Measurements from ENCODE around the gene COL19A1. TPM values are rescaled to one million over a fixed set of nuclear protein-coding genes. Genes with fewer than 3 reads are reported as not detected.

The COL19A1 gene
- total RNA-seq, 2 donors from 2014 or later: 1.5 TPM; not detected in 1

DNA sequence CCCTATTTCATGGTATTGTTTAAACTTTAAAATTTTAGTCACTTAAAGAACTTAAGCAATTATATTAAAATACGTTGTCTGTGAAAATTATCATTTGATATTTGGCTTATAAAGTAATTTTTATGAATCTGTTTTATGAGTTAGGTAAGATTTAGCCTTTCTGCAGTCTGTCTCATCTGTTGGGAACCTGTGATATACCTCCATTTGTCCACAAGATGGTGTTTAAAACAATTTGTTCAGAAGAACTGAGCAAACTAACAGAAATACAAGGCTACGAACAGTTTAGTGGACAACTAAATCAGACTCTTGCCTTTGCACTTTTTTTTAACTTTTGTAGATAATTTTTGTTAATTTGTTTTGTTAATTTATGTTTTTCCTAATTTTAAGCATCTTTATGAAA is 344.1 kb downstream of the COL19A1 start:
- Mint-ChIP-seq H3K4me3 (no peak overlapping the region), H3K27ac (no peak overlapping the region), H3K27me3 (peaks cover 19% of the 10 kb centered on the region), H3K4me1 (no peaks in the 10 kb centered on the region), H3K36me3 (ENCODE audit: low read depth) (no peaks in the 10 kb centered on the region)
- H3K9me3 ChIP-seq (ENCODE audit: control insufficient read depth, low read length, poor library complexity, severe bottlenecking): no peaks in the 10 kb centered on the region
- DNase-seq (no peak), ATAC-seq (no peak)

DNA sequence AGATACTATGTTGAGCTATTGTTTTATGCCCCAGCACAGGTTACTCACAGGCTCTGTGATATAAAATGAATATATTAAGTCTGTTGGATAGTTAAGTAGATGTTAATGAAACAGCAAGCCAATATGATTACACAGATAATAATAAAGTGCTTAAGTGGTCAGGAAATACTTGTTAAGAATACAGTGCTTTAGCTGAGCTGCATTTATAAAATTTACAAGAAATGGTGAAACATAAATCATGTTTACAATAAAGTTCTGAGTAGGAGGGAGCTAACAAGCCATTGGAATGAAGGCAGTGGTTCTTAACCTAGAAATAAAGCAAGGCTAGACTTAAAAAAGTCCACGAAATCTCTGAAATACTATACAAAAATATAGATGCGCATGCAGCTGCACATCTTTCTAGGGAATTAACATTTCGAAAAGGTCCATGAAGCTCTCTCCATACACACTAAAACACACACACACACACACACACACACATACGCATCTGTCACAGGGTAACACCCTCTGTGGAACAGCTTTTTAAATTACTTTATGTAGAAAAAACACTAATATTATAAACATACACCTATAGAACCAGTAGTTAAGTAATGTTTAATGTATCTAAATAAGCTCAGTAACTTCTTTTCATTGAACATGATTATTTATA is 349.2 kb downstream of the COL19A1 start:
- no peaks in the 10 kb centered on the region for H3K9me3 ChIP-seq (ENCODE audit: control insufficient read depth, low read length, poor library complexity, severe bottlenecking)
- H3K27ac Mint-ChIP-seq: no peak overlapping the region
- no peaks in the 10 kb centered on the region for H3K4me1 Mint-ChIP-seq
- no peaks in the 10 kb centered on the region for H3K36me3 Mint-ChIP-seq (ENCODE audit: low read depth)
- DNase-seq (no peak), ATAC-seq (no peak)
- peaks cover 47% of the 10 kb centered on the region for H3K27me3 Mint-ChIP-seq
- no peak overlapping the region for H3K4me3 Mint-ChIP-seq

GRCh38 chr6:70216767-70217166 is 350.4 kb downstream of the COL19A1 start:
- Mint-ChIP-seq H3K27me3 (peaks cover 51% of the 10 kb centered on the region), H3K27ac (no peak overlapping the region), H3K4me1 (no peaks in the 10 kb centered on the region), H3K36me3 (ENCODE audit: low read depth) (no peaks in the 10 kb centered on the region), H3K4me3 (no peak overlapping the region)
- ATAC-seq (no peak), DNase-seq (no peak)
- H3K9me3 ChIP-seq (ENCODE audit: control insufficient read depth, low read length, poor library complexity, severe bottlenecking): no peaks in the 10 kb centered on the region

DNA sequence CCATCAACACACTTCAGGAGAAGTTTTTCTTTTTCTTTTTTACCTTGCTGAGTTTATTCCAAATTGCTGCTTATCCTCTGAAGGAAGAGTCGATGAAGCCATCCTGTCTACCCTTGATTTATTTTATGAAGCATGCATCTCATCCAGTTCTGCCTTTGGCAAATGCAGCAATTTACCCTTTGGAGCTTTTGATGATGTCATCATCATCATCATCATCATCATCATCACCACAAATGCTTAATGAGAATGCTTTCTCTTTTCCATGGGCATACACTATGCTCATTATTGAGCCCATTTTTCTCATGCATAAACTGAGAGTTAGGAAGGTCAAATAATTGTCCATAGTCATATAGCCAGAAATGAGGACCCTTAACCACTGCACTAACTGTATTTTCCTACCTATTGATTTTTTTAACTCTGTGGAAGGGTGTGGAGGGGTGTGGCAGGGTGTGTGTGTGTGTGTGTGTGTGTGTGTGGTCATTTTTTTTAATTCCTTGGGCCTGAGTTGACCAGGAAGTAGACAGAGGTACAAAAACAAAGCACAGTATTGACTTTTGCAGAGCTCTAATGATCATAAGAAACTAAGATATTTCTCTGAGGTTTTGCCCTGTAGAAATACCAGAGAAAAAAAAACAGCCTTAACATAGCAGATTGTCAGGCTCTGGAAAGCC is 353.7 kb downstream of the COL19A1 start:
- H3K9me3 ChIP-seq (ENCODE audit: control insufficient read depth, low read length, poor library complexity, severe bottlenecking): no peaks in the 10 kb centered on the region
- no peak overlapping the region for H3K4me3 Mint-ChIP-seq
- peaks cover 2% of the 10 kb centered on the region for H3K36me3 Mint-ChIP-seq (ENCODE audit: low read depth)
- ATAC-seq: no peak
- DNase-seq: no peak
- peaks cover 50% of the 10 kb centered on the region for H3K27me3 Mint-ChIP-seq
- no peak overlapping the region for H3K27ac Mint-ChIP-seq
- H3K4me1 Mint-ChIP-seq: peaks cover 2% of the 10 kb centered on the region

GRCh38 chr6:70221025-70221714 is 354.8 kb downstream of the COL19A1 start:
- H3K4me3 Mint-ChIP-seq: no peak overlapping the region
- H3K27me3 Mint-ChIP-seq: peaks cover 50% of the 10 kb centered on the region
- peaks cover 2% of the 10 kb centered on the region for H3K36me3 Mint-ChIP-seq (ENCODE audit: low read depth)
- ATAC-seq (peak; percentile 53), DNase-seq (no peak)
- no peaks in the 10 kb centered on the region for H3K9me3 ChIP-seq (ENCODE audit: control insufficient read depth, low read length, poor library complexity, severe bottlenecking)
- H3K4me1 Mint-ChIP-seq: peaks cover 2% of the 10 kb centered on the region
- H3K27ac Mint-ChIP-seq: no peak overlapping the region

GRCh38 chr6:70221715-70222438 is 355.5 kb downstream of the COL19A1 start:
- peaks cover 2% of the 10 kb centered on the region for H3K36me3 Mint-ChIP-seq (ENCODE audit: low read depth)
- peaks cover 2% of the 10 kb centered on the region for H3K4me1 Mint-ChIP-seq
- H3K27me3 Mint-ChIP-seq: peaks cover 47% of the 10 kb centered on the region
- no peak overlapping the region for H3K4me3 Mint-ChIP-seq
- no peaks in the 10 kb centered on the region for H3K9me3 ChIP-seq (ENCODE audit: control insufficient read depth, low read length, poor library complexity, severe bottlenecking)
- H3K27ac Mint-ChIP-seq: no peak overlapping the region
- ATAC-seq: no peak
- no peak for DNase-seq

DNA sequence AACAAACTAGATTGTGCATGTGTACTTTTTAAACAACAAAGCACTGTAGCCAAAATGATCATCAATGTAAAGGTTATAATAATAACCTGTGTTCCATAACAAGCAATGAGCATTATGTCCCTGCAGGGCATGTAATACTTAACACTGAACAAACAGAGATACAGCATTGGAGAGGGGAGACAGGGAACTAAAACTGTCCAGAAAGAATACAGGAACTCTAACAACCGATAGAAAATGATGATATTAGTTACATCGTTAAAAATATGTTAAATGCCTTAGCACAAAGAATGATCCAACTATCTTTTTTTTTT is 356.0 kb downstream of the COL19A1 start:
- ATAC-seq (no peak), DNase-seq (no peak)
- Mint-ChIP-seq H3K36me3 (ENCODE audit: low read depth) (peaks cover 2% of the 10 kb centered on the region), H3K4me3 (no peak overlapping the region), H3K4me1 (peaks cover 2% of the 10 kb centered on the region), H3K27me3 (peaks cover 48% of the 10 kb centered on the region), H3K27ac (no peak overlapping the region)
- H3K9me3 ChIP-seq (ENCODE audit: control insufficient read depth, low read length, poor library complexity, severe bottlenecking): no peaks in the 10 kb centered on the region

DNA sequence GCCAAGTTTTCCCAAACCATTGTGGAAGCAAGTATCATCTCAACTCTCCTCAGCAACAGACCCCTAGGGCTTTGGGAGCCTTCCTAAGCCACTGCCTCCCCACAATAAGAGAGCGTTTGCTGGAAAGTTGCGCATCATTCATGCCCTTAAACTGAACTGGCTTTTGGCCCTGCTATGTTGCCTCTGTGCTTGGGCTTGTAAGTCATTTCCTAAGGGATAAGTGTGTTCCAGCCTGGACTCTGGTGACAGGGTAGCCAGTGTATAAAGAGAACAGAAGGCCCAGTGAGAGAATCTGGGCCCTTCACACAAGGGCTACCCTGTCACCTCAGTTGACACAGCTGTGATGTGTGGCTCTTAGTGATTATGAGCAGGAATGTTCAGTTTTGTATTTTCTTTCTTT is 358.7 kb downstream of the COL19A1 start:
- Mint-ChIP-seq H3K36me3 (ENCODE audit: low read depth) (peaks cover 2% of the 10 kb centered on the region), H3K4me3 (no peak overlapping the region), H3K27me3 (peaks cover 29% of the 10 kb centered on the region), H3K27ac (no peak overlapping the region), H3K4me1 (peaks cover 2% of the 10 kb centered on the region)
- no peaks in the 10 kb centered on the region for H3K9me3 ChIP-seq (ENCODE audit: control insufficient read depth, low read length, poor library complexity, severe bottlenecking)
- no peak for DNase-seq
- no peak for ATAC-seq

GRCh38 chr6:70231311-70231710 is 365.0 kb downstream of the COL19A1 start:
- no peaks in the 10 kb centered on the region for H3K9me3 ChIP-seq (ENCODE audit: control insufficient read depth, low read length, poor library complexity, severe bottlenecking)
- Mint-ChIP-seq H3K27ac (no peak overlapping the region), H3K27me3 (peaks cover 15% of the 10 kb centered on the region), H3K4me1 (no peaks in the 10 kb centered on the region), H3K36me3 (ENCODE audit: low read depth) (no peaks in the 10 kb centered on the region), H3K4me3 (no peak overlapping the region)
- ATAC-seq (no peak), DNase-seq (no peak)

- Mint-ChIP-seq H3K27ac (no peak overlapping the region), H3K4me3 (no peak overlapping the region), H3K36me3 (ENCODE audit: low read depth) (no peaks in the 10 kb centered on the region), H3K27me3 (peaks cover 30% of the 10 kb centered on the region), H3K4me1 (no peaks in the 10 kb centered on the region)
- H3K9me3 ChIP-seq (ENCODE audit: control insufficient read depth, low read length, poor library complexity, severe bottlenecking): no peaks in the 10 kb centered on the region
- DNase-seq (no peak), ATAC-seq (no peak)
Measured at GRCh38 chr6:70234561-70235236, 368.3 kb downstream of the COL19A1 start.

DNA sequence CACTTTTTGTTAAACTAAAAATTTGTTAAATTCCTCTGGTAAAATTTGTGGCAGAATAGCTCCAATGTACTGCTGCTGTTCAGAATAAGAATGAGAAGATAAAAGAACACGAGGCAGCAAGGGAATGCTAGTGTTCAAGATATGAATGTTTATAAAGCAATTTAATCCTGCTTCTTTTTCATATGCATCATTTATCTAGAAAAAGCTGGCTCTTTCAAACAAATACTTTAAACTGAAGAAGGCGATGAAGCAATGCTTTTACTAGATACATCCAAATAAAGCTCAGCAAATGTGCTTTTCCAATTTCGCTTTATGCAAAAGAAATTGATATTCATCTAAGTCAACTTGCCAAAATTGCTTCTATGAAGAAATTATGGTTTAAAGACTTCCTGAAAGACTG is 370.0 kb downstream of the COL19A1 start:
- no peak for ATAC-seq
- no peak overlapping the region for H3K27ac Mint-ChIP-seq

DNA sequence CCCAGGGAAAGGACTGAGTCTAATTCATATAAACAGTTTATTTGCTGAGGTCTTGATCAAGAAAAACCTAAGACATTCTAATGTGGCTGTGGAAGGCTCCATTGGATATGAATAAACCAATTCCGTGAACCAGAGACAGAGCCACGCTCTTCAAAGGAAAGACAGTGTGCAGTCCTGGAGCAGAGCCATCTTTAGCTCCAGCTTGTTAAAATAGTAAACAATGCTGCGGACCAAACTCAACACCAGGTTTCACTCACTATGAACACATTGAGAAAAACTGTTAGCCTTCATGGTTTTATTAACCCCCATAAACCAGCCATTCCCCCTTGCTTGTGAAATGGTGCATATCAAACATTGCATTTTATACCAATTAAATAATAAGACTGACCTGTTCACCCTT is 374.7 kb downstream of the COL19A1 start:
- Mint-ChIP-seq H3K36me3 (ENCODE audit: low read depth) (no peaks in the 10 kb centered on the region), H3K4me1 (no peaks in the 10 kb centered on the region), H3K4me3 (no peak overlapping the region), H3K27me3 (peaks cover 29% of the 10 kb centered on the region), H3K27ac (no peak overlapping the region)
- ATAC-seq (no peak), DNase-seq (no peak)
- H3K9me3 ChIP-seq (ENCODE audit: control insufficient read depth, low read length, poor library complexity, severe bottlenecking): no peaks in the 10 kb centered on the region

More for the DNA sequence above, 370.0 kb downstream of the COL19A1 start:
- H3K4me3 Mint-ChIP-seq: no peak overlapping the region
- H3K36me3 Mint-ChIP-seq (ENCODE audit: low read depth): no peaks in the 10 kb centered on the region
- peaks cover 30% of the 10 kb centered on the region for H3K27me3 Mint-ChIP-seq
- H3K4me1 Mint-ChIP-seq: no peaks in the 10 kb centered on the region
- H3K9me3 ChIP-seq (ENCODE audit: control insufficient read depth, low read length, poor library complexity, severe bottlenecking): no peaks in the 10 kb centered on the region
- no peak for DNase-seq

- H3K9me3 ChIP-seq (ENCODE audit: control insufficient read depth, low read length, poor library complexity, severe bottlenecking): no peaks in the 10 kb centered on the region
- no peak overlapping the region for H3K4me3 Mint-ChIP-seq
- no peak overlapping the region for H3K27ac Mint-ChIP-seq
- no peaks in the 10 kb centered on the region for H3K36me3 Mint-ChIP-seq (ENCODE audit: low read depth)
- ATAC-seq (no peak), DNase-seq (no peak)
- no peaks in the 10 kb centered on the region for H3K4me1 Mint-ChIP-seq
- H3K27me3 Mint-ChIP-seq: peaks cover 27% of the 10 kb centered on the region
Measured at GRCh38 chr6:70241991-70242420, 375.6 kb downstream of the COL19A1 start.
